ENCODE results near the gene EPB41L1. TPM values are rescaled to one million over a fixed set of nuclear protein-coding genes. Genes with fewer than 3 reads are reported as not detected.

The EPB41L1 gene
- total RNA-seq, 1 experiment from 2014 or later, result 8.6 TPM

GRCh38 chr20:36125097-36125496, 29.4 kb upstream of the EPB41L1 start:
- no peak for TF ChIP-seq SIN3A (IDR thresholded peaks at IDR 0.05; ENCODE audit: borderline replicate concordance, insufficient read depth, low read depth, low read length)
- TF ChIP-seq POLR2AphosphoS5 (IDR thresholded peaks at IDR 0.05; ENCODE audit: low read depth, low read length), result no peak
- no peak for TF ChIP-seq TCF7L2 (IDR thresholded peaks at IDR 0.05; ENCODE audit: low read depth, low read length)
- TF ChIP-seq, protein P1, sequence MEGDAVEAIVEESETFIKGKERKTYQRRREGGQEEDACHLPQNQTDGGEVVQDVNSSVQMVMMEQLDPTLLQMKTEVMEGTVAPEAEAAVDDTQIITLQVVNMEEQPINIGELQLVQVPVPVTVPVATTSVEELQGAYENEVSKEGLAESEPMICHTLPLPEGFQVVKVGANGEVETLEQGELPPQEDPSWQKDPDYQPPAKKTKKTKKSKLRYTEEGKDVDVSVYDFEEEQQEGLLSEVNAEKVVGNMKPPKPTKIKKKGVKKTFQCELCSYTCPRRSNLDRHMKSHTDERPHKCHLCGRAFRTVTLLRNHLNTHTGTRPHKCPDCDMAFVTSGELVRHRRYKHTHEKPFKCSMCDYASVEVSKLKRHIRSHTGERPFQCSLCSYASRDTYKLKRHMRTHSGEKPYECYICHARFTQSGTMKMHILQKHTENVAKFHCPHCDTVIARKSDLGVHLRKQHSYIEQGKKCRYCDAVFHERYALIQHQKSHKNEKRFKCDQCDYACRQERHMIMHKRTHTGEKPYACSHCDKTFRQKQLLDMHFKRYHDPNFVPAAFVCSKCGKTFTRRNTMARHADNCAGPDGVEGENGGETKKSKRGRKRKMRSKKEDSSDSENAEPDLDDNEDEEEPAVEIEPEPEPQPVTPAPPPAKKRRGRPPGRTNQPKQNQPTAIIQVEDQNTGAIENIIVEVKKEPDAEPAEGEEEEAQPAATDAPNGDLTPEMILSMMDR (IDR thresholded peaks at IDR 0.05), result no peak
- TF ChIP-seq, protein P2, sequence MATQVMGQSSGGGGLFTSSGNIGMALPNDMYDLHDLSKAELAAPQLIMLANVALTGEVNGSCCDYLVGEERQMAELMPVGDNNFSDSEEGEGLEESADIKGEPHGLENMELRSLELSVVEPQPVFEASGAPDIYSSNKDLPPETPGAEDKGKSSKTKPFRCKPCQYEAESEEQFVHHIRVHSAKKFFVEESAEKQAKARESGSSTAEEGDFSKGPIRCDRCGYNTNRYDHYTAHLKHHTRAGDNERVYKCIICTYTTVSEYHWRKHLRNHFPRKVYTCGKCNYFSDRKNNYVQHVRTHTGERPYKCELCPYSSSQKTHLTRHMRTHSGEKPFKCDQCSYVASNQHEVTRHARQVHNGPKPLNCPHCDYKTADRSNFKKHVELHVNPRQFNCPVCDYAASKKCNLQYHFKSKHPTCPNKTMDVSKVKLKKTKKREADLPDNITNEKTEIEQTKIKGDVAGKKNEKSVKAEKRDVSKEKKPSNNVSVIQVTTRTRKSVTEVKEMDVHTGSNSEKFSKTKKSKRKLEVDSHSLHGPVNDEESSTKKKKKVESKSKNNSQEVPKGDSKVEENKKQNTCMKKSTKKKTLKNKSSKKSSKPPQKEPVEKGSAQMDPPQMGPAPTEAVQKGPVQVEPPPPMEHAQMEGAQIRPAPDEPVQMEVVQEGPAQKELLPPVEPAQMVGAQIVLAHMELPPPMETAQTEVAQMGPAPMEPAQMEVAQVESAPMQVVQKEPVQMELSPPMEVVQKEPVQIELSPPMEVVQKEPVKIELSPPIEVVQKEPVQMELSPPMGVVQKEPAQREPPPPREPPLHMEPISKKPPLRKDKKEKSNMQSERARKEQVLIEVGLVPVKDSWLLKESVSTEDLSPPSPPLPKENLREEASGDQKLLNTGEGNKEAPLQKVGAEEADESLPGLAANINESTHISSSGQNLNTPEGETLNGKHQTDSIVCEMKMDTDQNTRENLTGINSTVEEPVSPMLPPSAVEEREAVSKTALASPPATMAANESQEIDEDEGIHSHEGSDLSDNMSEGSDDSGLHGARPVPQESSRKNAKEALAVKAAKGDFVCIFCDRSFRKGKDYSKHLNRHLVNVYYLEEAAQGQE (IDR thresholded peaks at IDR 0.05; ENCODE audit: insufficient read depth in 1 of 2, low read depth in 2 of 2, low read length in 1 of 2), result no peak
- no peak for DNase-seq (ENCODE audit: low read depth, low spot score)
- Histone ChIP-seq H3K27ac (ENCODE audit: low read length) (no peak overlapping the region), H3K36me3 (ENCODE audit: control insufficient read depth, insufficient read depth, low read length) (no peaks in the 10 kb centered on the region), H3K4me3 (ENCODE audit: low read depth in 2 of 2, low read length in 2 of 2) (no peak overlapping the region), H3K27me3 (ENCODE audit: control insufficient read depth, insufficient read depth, low read length) (no peaks in the 10 kb centered on the region), H3K4me1 (ENCODE audit: control insufficient read depth, insufficient read depth, low read length) (no peaks in the 10 kb centered on the region), H3K9me3 (ENCODE audit: control insufficient read depth, insufficient read depth, low read depth, low read length) (no peaks in the 10 kb centered on the region)
- no TSS peak for BruUV-seq (replicated peaks)
- in situ Hi-C loops (cut with HindIII; ENCODE audit: low pct_unique_long_range_greater_than_20kb, low sequenced_read_pairs), result no loop called here
- ATAC-seq, result no peak
- ChIA-PET CTCF (no interaction called here), POLR2A (no interaction called here)
- intact Hi-C loops (cut with micrococcal nuclease; ENCODE audit: unreplicated experiment), result no loop called here

- no peak overlapping the region for H3K27ac ChIP-seq (ENCODE audit: low read length)
- ChIA-PET CTCF (interaction anchor here (0.6 to 1.4 kb wide), 3 partner anchors 9 to 141 kb away, joined by 3 to 16 read pairs (median 7); no protein-coding TSS in a partner anchor), POLR2A (no interaction called here)
- H3K36me3 ChIP-seq (ENCODE audit: control insufficient read depth, insufficient read depth, low read length), result no peaks in the 10 kb centered on the region
- ATAC-seq, result no peak
- no peak overlapping the region for H3K4me3 ChIP-seq (ENCODE audit: low read depth in 2 of 2, low read length in 2 of 2)
- no peaks in the 10 kb centered on the region for H3K9me3 ChIP-seq (ENCODE audit: control insufficient read depth, insufficient read depth, low read depth, low read length)
- H3K4me1 ChIP-seq (ENCODE audit: control insufficient read depth, insufficient read depth, low read length), result no peaks in the 10 kb centered on the region
- no peaks in the 10 kb centered on the region for H3K27me3 ChIP-seq (ENCODE audit: control insufficient read depth, insufficient read depth, low read length)
- intact Hi-C loops (cut with micrococcal nuclease; ENCODE audit: unreplicated experiment), result no loop called here
- no peak for TF ChIP-seq TCF7L2 (IDR thresholded peaks at IDR 0.05; ENCODE audit: low read depth, low read length)
- no peak for TF ChIP-seq SIN3A (IDR thresholded peaks at IDR 0.05; ENCODE audit: borderline replicate concordance, insufficient read depth, low read depth, low read length)
- TF ChIP-seq, protein P2 (IDR thresholded peaks at IDR 0.05; ENCODE audit: insufficient read depth in 1 of 2, low read depth in 2 of 2, low read length in 1 of 2), result no peak
- TF ChIP-seq POLR2AphosphoS5 (IDR thresholded peaks at IDR 0.05; ENCODE audit: low read depth, low read length), result no peak
- TF ChIP-seq, protein P1 (IDR thresholded peaks at IDR 0.05), result no peak
- BruUV-seq (replicated peaks), result no TSS peak
- in situ Hi-C loops (cut with HindIII; ENCODE audit: low pct_unique_long_range_greater_than_20kb, low sequenced_read_pairs), result no loop called here
- no peak for DNase-seq (ENCODE audit: low read depth, low spot score)
These were observed 27.6 kb upstream of the EPB41L1 start for GRCh38 chr20:36126836-36127527.

All from Panc1 (cell line).